ENCODE measurements around the gene FBN1.

FBN1 gene

GRCh38 chr15:48556159-48556897 is 89.2 kb downstream of the FBN1 start:
- H3K4me3 ChIP-seq (ENCODE audit: low read depth, low read length), result no peak overlapping the region

DNA sequence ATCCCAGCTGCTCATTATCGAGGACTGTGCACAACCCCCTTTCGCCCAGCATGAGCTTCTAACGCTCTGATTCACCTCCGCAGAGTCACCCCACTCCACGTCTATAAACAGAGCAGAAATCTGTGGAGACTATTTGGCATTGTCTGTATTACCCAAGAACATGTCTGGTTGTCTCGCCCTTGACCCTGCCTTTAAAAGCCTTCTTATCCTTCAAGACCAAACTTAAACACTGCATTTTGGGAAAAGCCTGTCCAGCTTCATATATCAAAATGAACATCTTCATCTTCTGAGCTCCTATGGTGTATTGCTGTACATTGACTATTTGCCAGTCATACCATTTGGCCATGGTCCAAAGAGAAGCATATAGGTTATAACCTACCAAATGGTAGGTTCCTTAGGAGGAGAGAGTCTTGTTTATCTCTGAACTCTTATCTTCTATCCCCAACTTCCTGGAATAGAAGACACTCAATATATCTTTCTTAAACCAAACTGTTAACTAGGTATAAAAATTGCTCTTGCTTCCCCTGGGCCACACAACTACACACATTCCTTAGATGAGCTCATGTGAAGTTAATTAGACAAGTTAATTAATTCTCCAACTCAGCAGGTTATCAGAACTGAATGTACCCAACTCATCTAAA is 90.1 kb downstream of the FBN1 start:
- no peak overlapping the region for H3K4me3 ChIP-seq (ENCODE audit: low read depth, low read length)

DNA sequence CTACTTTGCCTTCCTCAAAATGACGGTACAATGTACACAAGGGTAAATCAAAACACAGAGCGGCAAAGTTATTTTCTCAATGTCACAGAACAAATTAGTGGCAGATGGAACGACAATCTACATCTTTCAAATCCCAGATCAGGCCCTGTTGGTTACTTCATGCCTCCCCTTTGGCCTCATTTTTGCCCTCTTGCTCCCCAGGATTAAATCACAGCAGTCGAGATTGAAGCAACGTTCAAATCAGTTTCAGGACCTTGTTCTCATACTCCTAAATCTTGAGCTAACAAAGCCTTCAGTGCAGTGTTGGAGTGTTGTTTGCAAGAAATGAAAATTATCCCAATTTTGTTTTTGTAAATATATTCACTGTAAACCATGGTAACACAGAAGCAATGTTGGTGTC is 91.4 kb downstream of the FBN1 start:
- no peak overlapping the region for H3K4me3 ChIP-seq (ENCODE audit: low read depth, low read length)

GRCh38 chr15:48553559-48553958 is 92.0 kb downstream of the FBN1 start:
- H3K4me3 ChIP-seq (ENCODE audit: low read depth, low read length), result no peak overlapping the region

- H3K4me3 ChIP-seq (ENCODE audit: low read depth, low read length), result no peak overlapping the region
Measured at GRCh38 chr15:48550822-48551525, 94.5 kb downstream of the FBN1 start.

- H3K4me3 ChIP-seq (ENCODE audit: low read depth, low read length), result no peak overlapping the region
Measured at GRCh38 chr15:48548455-48548854, 97.1 kb downstream of the FBN1 start.

DNA sequence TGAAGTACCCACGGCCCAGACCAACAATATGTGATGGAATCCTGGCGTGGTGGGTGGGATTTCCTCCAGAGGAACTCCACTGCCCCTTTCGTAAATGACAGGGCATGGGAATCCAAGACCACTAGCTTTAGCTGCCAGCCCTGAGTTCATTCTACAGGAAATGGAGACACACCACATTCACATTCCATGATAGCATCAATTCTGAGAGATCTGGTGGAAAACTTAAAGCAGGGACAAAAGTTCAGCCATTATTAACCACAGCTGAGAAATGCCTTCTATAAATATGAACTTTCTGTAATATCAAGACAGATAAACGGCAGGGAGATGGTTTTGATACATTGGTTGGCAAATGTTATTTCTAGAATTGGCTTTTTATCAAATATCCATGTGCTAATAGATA is 98.2 kb downstream of the FBN1 start:
- no peak overlapping the region for H3K4me3 ChIP-seq (ENCODE audit: low read depth, low read length)

DNA sequence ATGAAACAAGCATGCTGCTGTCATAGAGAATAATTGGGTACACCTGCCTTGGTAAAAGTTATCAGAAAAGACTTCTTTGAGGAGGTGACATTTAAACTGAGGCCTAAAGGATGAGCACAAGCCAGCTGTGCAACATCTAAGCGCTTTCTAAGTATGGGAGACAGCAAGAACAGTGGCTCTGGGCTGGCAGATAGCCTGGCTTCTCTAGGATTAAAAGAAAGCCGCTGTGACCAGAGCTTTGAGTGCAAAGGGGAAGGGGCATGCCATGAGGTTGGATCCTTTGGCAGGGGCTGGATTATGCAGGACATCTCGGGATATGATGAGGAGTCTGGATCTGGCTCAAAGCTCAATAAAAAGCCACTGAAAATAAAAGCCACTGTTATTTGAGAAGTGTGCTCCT is 99.2 kb downstream of the FBN1 start:
- H3K4me3 ChIP-seq (ENCODE audit: low read depth, low read length), result no peak overlapping the region

DNA sequence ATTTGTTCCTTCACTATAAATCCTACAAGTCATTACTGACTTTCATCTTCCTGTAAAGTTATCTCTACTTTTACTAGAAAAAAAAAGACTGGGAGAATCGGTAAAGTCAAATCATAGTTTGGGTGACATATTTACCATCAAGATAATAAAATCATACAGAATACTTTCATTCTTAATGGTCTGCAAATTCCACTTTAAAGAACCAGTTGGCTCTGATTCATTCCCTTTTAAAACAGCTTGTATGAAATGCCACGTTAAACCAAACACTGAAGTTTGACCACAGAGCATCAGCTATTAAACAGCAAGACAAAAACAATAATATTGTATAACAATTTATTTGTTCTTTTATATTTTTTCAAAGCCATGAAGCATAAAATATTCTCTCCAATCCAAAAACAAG is 100.7 kb downstream of the FBN1 start:
- no peak overlapping the region for H3K4me3 ChIP-seq (ENCODE audit: low read depth, low read length)

DNA sequence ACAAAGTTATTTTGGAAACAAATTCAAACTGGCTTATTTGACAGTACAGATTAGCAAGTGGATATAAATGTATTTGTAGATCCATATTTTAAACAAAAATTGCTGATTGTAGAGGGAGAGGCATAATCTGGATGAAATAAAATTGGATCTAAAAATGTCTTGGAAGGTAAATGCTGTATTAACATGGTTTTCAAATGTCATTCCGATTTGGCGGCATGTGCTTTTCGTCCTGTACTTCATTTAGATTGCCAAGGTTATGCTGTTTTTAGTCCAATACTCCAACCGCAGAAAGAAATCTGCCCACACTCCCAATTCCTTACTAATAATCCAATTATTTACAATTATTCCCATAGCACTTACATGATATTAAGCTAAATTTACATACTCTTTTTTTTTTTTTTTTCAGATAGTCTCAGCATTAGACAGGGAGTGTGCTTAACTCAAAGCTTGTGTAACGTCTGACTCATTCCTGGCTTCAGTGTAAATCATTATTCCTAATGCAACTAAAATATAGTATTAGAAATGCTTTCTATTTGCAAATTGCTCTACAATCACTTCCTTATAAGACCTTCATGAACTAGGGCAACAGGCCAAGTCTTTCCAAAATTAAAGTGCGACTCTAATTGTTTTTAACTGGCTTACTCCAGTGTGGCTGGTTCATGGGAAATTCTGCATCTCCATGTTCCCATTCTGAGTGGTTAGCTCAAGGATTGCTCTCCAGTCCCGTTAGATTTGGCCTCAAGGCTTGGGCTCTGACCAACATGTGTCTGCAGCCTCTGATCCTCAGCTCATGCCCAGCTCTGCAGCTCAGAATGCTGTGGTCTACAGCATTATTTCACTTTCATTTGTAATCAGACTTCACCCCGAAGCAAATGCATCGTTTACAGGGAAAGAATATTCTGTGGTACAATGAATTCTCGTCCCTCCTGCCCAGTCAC is 103.9 kb downstream of the FBN1 start:
- no peak overlapping the region for H3K4me3 ChIP-seq (ENCODE audit: low read depth, low read length)

DNA sequence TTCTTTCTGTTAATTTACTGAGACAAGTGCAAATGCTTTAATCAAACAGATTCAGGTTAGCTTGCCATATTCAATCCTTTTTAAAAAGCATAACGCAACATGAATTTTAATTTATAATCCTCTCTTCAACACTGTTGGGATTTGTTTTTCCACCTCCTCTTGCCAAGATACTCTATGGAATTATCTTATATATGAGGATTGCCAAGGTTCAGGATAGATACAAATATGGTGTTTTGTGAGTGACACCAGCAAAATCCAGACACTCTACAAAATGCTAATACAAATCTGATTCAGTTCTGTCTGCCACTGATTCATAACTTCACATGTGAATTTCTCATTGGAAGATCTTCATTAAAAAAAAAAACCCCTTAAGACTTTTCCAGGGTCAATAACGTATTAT is 104.8 kb downstream of the FBN1 start:
- no peak overlapping the region for H3K4me3 ChIP-seq (ENCODE audit: low read depth, low read length)

DNA sequence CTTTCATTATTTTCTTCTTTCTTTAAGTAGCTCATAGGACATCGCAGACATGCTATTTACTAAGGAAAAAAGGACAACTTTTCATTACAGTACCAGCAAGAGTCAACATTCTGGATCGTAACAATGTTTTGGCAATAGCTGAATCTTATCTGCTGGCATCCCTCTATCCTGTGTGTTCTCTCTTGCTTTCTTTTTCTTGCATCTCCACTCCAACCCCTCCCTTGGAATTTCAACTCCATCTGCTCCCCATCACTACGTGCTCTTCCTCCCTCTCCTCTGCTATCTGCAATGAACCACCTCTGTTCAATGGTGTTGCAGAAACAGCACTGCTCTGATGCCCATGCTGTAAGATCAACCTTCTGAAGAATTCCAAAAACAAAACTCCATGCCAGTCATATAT is 106.6 kb downstream of the FBN1 start:
- no peak overlapping the region for H3K4me3 ChIP-seq (ENCODE audit: low read depth, low read length)

DNA sequence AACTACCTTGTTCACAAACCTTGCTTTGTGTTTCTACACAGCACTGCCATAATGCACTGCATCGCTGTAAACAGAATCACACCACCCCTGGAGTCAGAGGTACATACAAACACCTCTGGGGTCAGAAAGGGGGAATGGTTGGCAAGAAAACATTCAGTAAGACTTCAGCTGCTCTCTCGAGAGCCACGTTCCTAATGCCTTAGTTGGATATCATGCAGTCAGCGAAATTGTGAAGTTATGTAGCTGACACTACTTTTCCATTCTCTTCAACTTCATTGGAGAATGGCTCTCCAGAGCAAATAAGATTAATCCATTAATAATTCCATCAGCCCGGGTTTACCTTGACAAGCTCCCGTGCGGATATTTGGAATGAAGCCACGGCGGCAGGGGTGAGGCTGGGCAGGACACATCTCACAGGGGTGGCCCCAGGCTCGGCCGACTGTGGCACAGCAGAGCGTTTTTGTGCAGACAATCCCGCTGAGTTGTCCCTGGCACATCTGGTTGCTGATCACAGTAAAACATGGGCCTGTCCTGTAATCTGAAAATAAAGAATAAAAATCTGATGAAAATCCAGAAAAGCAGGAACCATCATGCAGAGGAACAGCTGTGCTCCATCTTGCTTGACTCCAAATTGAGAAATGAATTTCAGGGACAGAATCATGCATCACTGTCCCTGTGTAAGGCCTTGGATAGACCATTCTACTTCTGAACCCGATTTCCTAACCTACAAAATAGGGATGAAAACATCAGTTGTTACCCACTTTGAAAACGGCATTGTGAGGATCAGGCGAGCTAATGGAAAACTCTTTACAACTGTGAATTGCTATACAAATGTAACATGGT is 108.0 kb downstream of the FBN1 start:
- no peak overlapping the region for H3K4me3 ChIP-seq (ENCODE audit: low read depth, low read length)

- H3K4me3 ChIP-seq (ENCODE audit: low read depth, low read length), result no peak overlapping the region
Measured at GRCh38 chr15:48536681-48537091, 108.8 kb downstream of the FBN1 start.

DNA sequence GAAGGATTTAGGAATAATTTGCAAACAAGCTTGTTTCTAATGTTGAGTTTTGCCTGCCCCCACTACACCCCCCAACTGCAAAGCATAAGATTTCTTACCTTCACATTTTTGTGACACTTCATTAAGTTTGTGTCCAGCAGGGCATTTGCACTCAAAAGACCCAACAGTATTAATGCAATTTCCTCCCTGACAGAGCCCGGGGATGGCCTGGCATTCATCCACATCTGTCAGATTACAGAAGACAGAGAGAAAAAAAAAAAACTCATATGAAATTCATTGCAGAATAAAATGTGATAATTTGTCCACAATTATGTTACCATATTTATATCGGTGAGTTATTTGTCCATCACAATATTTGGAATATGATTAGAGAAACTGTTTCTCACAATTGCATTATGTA is 111.5 kb downstream of the FBN1 start:
- H3K4me3 ChIP-seq (ENCODE audit: low read depth, low read length), result no peak overlapping the region

DNA sequence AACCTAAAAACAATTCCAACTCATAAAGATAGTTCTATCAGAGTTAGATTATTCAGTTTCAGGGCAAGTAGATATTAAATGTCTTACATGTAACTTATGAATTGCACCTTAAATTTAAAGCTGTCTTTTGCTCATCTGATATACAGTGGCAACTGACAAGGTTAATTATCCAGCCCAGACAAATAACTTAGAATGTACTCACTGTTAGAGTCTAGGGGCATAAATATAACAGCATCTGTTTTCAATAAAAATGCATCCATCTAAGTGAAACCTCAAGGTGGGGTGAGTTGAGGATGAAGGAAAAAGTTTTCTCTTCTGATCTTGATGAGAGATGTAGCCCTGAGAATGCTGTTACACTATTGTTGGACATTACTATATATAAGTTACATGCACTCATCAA is 112.6 kb downstream of the FBN1 start:
- H3K4me3 ChIP-seq (ENCODE audit: low read depth, low read length), result no peak overlapping the region

DNA sequence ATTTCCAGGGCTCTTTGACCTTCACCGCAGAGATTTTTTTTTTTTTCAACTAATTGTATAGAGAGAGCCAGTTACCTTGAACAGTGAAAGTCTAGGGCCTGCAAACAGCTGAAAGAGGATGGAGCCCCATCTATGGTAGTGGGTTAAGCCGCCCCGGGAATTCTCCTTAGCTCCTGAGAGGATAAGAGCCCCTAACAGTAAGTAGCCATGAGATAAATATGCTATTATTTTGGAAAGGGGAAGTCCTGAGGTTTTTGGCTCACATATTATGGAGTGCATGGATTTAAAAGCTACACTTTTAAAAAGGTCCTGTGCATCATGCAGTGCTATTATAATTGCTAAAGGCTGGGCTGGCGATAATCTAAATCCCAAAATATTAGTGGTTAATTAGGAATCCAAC is 115.0 kb downstream of the FBN1 start:
- no peak overlapping the region for H3K4me3 ChIP-seq (ENCODE audit: low read depth, low read length)

GRCh38 chr15:48528921-48529320 is 116.6 kb downstream of the FBN1 start:
- H3K4me3 ChIP-seq (ENCODE audit: low read depth, low read length), result no peak overlapping the region

GRCh38 chr15:48527517-48527916 is 118.0 kb downstream of the FBN1 start:
- no peak overlapping the region for H3K4me3 ChIP-seq (ENCODE audit: low read depth, low read length)

GRCh38 chr15:48522911-48523310 is 122.6 kb downstream of the FBN1 start:
- H3K4me3 ChIP-seq (ENCODE audit: low read depth, low read length), result no peak overlapping the region

Measured in iPS-11a (cell line).